ENCODE data around the gene RNF214.
"Not testable (repeated sequence)": the region's sequence is repeated elsewhere in the genome, so short reads cannot be mapped to it uniquely, and the experiment has no call there.

Gene RNF214

GRCh38 chr11:117232911-117233409, 489 bp downstream of the RNF214 start:
- DNase-seq = no peak

DNA sequence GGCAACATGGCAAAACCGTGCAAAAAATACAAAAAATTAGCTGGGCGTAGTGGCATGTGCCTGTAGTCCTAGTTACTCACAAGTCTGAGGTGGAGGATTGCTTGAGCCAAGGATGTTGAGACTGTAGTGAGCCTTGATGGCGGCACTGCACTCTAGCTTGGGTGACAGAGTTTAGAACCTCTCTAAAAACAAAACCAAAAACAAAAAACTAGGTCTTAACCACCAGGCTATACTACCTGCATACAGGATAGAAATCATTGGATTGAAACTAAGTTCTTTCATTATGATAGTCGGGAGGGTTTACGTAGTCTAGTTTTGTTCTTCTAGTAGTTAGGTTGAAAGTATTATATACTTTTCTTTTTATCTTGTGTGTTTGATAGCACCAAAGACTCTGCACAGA, 5.8 kb downstream of the RNF214 start:
- no peak for DNase-seq

GRCh38 chr11:117239295-117239694, 6.8 kb downstream of the RNF214 start:
- peak; percentile 97 for DNase-seq

- DNase-seq = no peak
These were observed 15.9 kb downstream of the RNF214 start for GRCh38 chr11:117248341-117248740.

DNA sequence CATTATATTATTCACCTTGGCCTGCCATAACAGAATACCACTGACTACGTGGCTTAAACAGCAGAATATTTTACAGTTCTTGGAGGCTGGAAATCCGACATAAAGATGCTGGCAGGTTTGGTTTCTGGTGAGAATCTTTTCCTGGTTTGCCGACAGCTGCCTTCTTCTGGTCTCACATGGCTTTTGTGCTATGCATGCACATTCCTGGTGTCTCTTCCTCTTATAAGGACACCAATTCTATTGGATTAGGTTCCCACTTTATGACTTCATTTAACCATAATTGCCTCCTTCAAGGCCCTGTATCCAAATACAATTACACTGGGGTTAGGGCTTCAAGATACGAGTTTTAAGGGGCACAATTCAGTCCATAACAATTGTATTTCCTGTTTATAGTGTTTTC, 17.1 kb downstream of the RNF214 start:
- DNase-seq = no peak

GRCh38 chr11:117251506-117251905, 19.0 kb downstream of the RNF214 start:
- no peak for DNase-seq

DNA sequence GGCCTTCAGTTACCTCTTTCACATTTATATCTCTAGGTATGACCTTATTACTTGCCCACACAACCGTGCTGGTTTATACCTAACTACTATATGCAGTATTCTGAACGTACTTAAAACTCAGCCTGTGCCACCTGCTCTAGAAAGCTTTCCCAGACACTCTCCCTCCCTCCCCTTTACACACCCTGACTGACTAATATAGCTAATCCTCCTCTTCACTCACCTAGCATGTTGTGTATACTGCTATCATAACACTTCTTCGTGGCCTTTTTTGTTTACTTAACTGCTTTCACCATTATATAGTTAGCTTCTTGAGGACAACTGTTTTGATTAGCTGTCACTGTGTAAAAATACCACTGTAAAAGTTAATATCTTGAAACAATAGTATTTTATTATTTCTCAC, 23.5 kb downstream of the RNF214 start:
- no peak for DNase-seq

GRCh38 chr11:117256573-117256972, 24.1 kb downstream of the RNF214 start:
- peak; percentile 46 for DNase-seq

GRCh38 chr11:117258576-117258975, 26.1 kb downstream of the RNF214 start:
- DNase-seq = no peak

GRCh38 chr11:117259417-117259816, 26.9 kb downstream of the RNF214 start:
- peak; percentile 71 for DNase-seq

DNA sequence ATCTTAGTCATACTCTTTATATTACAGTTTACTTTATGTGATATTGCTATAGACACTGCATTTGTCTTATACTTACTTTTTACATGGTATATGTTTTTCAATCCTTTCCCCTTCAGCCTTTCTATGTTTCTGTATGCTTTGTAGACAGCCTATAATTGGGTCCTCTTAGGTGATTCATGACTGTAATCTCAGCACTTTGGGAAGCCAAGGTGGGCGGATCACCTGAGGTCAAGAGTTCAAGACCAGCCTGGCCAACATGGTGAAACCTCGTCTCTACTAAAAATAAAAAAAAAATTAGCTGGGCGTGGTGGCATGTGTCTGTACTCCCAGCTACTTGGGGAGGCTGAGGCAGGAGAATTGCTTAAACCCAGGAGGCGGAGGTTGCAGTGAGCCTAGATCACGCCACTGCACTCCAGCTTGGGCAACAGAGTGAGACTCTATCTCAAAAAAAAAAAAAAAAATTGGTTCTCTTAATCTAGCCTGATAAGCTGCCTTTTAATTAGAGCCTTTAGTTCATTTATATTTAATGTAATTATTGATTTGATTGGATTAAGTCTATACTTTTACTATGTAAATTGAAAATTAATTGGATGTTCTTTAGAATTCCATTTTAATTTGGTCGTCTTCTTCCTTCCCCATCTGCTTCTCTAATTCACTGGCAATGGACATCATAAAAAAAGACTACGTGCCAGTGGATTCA, 32.3 kb downstream of the RNF214 start:
- not testable (repeated sequence) for DNase-seq

GRCh38 chr11:117265745-117266144, 33.3 kb downstream of the RNF214 start:
- DNase-seq = no peak

GRCh38 chr11:117269856-117270255, 37.4 kb downstream of the RNF214 start:
- DNase-seq = no peak

GRCh38 chr11:117271208-117271607, 38.7 kb downstream of the RNF214 start:
- no peak for DNase-seq

DNA sequence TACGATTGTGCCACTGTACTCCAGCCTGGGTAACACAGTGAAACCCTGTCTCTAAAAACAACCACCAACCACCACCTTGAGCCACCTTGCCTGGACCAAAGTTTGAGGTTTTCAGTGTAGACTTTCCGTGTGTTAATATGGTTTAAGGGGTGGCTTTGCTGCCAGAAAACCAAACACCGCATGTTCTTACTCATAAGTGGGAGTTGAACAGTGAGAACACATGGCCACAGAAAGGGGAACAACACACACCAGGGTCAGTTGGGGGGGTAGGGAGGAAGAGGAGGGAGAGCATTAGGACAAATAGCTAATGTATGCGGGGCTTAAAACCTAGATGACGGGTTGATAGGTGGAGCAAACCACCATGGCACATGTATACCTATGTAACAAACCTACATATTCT, 39.7 kb downstream of the RNF214 start:
- DNase-seq = not testable (repeated sequence)

- DNase-seq = peak; percentile 95
These were observed 41.2 kb downstream of the RNF214 start for GRCh38 chr11:117273550-117274289.

- DNase-seq = no peak
These were observed 45.9 kb downstream of the RNF214 start for GRCh38 chr11:117278347-117278746.

DNA sequence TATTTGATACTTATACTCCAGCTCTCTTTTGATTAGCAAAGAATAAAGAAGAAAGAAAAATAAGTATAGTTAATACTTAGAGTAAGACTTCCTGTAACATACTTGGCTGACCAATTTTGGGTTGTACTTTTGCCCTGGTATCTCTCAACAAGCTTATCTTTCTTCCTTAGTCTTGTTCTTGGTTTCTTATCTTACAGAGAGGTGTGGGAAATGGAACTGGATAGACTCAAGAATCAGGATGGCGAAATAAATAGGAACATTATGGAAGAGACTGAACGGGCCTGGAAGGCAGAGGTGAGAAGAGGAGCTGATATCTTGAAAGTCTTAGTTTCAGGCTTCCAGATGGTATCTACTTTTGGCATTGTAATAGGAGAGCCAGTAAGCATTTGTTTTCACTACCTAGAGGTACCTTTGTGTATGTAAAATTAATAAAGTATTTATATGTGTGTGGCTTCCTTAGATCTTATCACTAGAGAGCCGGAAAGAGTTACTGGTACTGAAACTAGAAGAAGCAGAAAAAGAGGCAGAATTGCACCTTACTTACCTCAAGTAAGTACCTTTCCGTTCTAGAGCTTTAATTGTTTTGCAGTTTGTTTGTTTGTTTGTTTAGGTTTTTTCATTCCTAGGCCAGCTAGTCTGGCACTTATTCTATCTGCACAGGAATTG, 47.4 kb downstream of the RNF214 start:
- no peak for DNase-seq

DNA sequence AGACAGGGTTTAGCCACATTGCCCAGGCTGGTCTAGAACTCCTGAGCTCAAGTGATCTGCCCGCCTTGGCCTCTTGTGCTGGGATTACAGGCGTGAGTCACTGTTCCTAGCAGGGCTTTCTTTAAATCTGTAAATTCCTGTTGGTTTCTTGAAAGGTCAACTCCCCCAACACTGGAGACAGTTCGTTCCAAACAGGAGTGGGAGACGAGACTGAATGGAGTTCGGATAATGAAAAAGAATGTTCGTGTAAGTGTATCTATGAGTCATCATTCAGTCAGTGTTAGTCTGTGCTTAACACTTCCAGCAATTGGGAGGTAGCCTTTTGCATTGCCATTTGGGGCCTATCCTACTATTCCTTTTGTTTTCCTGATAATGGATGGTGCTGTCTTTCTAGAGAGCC, 48.7 kb downstream of the RNF214 start:
- DNase-seq = peak; percentile 97

DNA sequence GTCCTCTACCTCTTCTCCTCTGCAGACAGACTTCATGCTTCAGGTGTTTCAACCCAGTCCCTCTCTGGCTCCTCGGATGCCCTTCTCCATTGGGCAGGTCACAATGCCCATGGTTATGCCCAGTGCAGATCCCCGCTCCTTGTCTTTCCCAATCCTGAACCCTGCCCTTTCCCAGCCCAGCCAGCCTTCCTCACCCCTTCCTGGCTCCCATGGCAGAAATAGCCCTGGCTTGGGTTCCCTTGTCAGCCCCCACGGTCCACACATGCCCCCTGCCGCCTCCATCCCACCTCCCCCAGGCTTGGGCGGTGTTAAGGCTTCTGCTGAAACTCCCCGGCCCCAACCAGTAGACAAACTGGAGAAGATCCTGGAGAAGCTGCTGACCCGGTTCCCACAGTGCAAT, 49.4 kb downstream of the RNF214 start:
- no peak for DNase-seq

DNA sequence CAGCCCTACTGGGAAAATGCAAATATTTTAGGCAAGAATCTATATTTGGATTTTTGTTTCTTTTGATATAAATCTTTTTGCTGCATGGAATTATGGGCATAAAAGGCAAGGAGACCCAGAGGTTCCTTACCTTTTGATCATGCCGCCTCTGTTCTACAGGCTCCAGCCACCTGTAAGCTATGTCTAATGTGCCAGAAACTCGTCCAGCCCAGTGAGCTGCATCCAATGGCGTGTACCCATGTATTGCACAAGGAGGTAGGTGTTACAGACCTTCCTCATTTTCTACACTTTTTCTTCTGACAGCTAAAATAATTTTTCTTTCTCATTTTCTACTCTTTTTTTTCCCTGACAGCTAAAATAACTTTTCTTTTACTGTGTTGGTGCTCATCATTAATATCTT, 50.5 kb downstream of the RNF214 start:
- no peak for DNase-seq

GRCh38 chr11:117284053-117284452, 51.6 kb downstream of the RNF214 start:
- DNase-seq = no peak

GRCh38 chr11:117286588-117286987, 54.1 kb downstream of the RNF214 start:
- no peak for DNase-seq

- no peak for DNase-seq
These were observed 55.2 kb downstream of the RNF214 start for GRCh38 chr11:117287668-117288067.
